HG03520 (cell line): ENCODE results near the gene CIZ1.
"Not testable (repeated sequence)": the region's sequence is repeated elsewhere in the genome, so short reads cannot be mapped to it uniquely, and the experiment has no call there.

Source experiments
- ATAC-seq: cut with Tn5 transposase; IDR thresholded peaks from one replicate; pipeline ENCODE4 v1.9.1; 2021; ENCODE audit warnings: mild to moderate bottlenecking, moderate library complexity; ENCODE audit not compliant: unreplicated experiment

Gene CIZ1

DNA sequence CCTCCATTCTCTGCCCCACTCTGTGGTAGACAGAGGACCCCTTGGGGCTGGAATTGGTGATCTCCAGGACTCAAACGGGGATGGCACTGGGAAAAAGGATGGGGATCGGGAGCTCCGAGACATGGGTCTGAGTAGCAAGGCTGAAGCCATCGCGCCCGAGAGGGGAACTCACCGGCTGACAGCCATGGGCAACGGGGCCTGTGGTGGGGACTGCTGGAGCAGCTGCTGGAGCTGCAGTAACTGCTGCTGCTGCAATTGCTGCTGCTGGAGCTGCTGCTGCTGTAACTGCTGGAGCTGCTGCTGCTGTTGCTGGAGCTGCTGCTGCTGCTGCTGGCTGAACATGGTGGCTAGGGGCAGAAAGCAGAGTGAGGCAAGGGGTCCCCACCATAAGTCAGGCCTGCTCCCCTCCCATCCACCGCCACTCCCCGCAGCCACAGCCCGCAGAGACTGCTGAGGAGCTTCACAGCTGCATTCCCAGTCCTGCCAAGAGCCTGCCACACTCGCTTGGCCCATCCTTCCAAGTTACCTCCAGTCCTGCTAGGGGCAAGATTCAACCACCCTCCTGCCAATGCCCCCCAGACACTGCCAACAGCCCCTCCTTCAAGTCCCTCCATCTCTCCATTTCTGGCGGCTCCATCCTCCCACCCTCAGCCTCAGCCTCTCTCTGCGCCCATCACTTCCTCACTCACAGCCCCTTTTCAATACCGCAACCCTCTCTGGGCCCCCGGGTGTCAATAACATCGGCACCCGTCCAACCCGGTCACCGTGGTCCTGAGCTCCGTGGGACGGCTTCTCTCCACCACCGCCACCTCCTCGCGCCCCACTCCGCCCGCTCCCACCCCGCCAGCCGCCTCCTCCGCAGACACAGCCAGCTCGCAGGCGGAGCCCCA, 611 bp downstream of the CIZ1 start:
- ATAC-seq, result no peak

DNA sequence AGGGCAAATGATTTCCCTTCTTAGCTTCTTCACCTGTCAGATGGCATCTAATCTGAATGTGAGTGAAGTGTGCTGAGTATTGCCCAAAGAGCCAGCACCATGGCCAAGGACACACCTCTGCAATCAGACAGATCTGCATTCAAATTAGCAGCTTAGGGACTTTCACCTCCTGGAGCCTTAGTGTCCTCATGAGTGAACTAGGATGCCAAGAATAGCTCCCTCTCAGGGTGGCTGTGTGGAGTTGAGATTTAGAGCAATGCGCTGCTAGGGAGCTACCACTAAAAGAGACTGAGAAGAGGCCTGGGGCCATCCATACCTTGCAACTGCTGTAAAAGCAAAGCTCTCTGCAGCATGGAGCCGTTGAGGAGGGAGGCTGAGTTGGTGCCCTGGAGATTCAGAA, 1.4 kb downstream of the CIZ1 start:
- no peak for ATAC-seq

DNA sequence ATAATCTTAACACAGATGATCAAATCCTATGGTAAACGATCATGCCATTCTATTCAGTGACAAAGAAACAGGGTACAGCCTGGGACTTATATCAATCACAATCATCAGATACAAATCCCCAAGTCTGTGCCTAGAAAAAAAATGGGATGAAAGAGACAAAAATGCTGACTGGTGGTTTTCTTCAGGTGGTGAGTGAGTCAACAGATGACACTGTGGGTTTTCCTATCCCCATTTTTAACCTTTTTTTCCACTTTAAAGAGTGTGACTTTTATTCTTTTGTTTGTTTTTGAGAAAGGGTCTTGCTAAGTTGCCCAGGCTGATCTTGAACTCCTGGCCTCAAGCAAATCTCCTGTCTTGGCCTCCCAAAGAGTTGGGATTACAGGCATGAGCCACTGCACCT, 3.2 kb downstream of the CIZ1 start:
- ATAC-seq, result no peak

DNA sequence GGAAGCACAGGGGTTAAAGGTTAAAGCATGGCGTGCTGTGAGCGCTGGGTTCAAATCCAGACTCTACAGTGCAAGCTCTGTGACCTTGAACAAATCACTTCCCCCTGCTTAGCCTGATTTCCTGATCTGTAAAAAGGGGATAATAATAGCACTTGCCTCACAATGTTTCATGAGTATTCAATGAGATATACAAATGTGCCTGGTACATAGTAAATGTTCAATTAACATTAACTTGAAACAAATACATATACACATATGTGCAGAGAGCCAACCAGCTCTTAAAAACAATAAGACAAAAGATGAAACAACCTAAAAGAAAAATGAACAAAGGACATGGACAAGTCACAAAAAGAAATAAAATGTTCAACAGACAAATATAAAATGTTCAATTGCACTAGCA, 4.0 kb downstream of the CIZ1 start:
- ATAC-seq, result no peak

DNA sequence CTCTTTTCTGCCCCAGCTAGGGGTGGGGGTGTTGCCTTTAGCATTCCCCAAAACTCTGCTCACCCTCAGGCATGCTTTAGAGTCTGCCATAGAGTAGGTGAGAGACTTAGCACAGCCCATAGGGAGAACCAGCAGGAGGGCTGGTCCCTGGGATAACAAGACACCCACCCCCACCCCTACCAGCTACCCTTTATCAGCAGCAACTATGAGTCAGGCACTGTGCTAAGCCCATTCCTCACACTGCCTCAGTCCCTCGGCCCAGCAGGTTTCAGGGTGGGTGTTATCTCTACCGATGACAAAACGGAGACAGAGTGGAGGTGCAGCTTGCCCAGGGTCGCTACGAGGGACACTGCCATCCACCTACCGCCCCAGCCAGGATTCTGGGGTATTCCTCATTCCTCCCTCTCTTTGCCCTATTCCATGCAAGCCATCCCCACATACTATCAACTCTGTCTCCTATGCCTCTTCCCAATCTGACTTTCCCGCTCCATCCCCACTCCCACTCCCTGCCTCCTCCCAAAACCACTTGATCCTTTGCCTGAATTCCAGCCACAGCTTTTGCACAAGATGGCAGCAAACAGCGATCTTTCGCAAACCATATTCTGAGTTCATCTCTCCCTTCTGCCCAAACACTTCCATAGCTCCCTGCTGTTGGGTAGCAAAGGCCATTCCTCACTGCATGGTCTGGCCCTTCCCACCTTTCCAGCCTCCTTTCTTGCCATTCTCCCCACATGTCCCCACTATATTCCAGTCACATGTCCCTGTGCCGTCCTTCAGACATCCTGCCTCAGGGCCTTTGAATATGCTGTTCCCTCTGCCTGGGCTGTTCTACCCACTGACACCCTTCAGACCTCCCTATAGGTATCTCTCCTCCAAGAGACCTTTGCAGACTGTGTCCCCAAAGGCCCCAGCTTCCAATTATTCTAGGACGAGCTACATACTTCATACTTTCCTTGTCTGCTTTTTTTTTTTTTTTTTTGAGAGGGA, 5.1 kb downstream of the CIZ1 start:
- ATAC-seq, result no peak

DNA sequence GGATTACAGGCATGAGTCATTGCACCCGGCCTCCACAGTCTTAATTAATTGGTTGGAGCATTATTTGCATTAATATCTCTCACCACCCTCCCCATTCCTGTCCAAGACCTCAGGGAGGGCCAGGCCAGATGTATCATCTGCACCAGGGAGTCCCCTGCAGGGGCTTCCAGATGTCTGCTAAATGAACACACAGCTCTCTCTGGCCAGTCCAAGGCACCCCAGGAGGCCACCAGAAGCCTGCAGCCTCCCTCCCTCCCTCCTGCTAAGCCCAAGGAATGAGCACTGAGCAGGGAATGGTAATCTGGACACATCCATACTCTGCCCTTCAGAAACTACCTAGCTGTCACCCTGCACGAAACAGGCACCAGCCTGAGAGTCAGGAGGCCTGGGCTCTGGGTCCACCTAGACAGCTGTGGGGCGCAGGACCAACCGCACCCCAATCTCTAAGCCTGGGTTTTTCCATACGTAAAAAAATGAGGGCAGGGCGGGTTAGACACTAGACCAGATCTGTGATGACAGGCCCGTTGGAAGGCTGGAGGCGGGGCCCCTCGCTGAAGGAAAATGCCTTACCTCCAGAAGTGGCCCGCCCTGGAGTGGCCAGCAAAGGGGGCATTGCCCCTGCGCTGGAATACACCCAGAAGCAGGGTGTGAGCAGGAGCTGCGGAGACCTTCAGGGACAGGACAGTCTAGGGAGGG, 8.3 kb downstream of the CIZ1 start:
- no peak for ATAC-seq

DNA sequence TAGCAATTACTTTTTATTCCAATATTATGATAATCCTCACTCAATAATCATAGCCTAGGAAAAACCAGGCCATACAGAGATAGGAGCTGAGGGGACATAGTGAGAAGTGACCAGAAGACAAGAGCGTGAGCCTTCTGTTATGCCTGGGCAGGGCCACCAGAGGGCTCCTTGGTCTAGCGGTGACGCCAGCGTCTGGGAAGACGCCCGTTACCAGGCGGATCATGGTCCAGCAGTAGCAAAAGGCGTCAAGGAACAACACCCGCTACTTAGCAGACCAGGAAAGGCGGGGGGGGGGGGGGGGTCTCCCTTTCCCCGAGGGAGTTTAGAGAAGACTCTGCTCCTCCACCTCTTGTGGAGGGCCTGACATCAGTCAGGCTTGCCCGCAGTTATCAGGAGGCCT, 9.9 kb downstream of the CIZ1 start:
- not testable (repeated sequence) for ATAC-seq

DNA sequence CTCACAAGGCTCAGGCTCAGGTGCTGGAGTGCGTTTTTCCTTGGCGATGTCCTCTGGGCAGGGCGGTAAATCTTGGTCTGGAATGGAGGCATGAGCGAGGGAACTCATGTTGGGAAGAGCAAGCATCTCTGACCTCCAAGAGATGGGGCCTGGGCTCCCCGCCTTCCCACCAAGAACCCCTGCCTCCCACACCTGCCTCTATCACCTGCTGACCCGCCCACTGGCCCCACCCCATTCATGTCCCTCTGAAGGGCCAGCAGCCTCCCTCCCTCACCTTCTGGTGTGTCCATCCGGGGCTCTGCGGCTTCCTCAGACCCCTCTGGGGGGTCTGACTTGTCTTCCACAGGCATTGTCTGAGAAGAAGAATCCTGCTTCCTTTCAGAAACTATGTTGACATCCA, 10.9 kb downstream of the CIZ1 start:
- no peak for ATAC-seq

DNA sequence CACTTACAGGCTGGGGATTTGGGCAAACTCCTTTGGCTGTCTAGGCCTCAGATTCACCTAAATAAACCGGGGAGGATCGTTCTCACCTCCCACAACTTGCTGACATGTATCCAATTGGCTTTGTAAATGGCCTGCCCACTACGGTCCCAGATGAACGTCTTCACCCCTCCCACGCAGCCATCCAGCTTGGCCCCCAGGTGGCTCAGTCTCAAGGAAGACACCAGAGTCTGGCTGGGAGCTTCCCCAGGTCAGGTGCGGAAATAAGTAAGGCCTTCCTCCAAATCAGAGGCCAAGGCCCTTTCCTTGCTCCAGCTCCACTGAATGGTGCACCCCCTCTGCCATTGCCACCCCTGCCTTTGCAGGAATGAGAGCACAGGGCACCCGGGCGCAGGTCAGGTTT, 11.4 kb downstream of the CIZ1 start:
- no peak for ATAC-seq

DNA sequence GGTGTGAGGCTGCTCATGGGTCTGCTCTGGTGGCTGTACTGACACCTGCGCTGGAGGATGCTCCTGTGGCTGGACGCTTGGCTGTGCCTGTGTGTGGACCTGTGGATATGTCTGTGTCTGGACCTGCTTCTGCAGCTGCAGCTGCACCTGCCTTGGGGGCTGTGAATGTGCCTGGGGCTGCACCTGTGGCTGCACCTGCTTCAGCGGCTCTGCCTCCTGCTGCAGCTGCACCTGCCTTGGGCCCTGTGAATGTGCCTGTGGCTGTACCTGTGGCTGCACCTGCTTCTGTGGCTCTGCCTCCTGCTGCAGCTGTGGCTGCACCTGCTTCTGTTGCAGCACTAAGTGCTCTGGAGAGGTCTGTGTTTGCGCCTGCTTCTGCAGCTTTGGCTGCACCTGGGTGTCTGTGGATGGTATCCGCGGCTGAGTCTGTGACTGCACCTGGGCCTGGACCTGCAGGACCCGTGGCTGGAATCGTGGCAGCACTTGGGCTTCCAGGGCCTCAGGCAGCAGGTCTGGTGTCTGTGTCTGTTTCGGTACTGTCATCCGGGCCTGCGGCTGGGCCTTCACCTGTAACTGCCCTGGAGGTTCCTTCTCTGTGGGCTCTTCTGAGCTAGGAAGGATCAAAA, 12.5 kb downstream of the CIZ1 start:
- no peak for ATAC-seq

DNA sequence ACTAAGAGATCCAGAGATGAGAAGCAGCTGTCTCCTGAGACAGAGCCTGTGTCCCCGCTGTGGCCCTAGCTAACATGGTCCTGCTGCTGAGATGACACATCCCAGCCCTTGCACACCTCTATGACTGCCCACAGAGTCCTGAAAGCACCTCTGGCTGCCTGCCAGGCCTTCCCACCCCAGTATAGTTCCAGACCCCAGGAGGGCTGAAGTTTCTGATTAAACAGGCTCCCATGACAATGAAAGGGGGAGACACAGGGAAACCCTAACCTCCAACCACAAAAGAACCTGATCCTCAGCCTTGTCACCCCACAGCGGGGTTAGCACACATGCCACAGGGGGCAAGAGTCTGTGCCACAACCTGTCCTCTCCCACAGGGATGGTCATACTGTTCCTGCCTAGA, 15.6 kb downstream of the CIZ1 start:
- ATAC-seq, result no peak

DNA sequence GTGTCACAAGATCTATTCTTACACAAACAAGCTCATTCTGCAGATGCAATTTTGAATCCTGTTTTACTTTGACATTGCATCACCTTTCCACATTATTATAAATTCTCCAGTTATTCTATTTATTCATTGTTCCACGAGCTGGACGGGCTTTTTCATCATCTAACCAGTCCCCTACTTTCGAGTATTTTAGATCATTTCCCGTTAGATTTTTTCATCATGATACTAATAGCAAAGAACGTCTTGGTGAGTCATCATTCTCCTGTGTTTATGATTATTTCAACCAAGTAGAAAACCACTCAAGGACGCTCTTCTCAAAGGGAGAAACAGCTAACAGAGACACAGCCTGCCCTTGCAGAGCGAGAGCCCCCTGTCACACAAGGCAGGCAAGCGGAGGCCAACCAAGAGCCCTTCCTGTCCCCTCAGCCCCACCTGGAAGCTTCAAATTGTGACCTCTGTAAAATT, 16.2 kb downstream of the CIZ1 start:
- ATAC-seq, result no peak

DNA sequence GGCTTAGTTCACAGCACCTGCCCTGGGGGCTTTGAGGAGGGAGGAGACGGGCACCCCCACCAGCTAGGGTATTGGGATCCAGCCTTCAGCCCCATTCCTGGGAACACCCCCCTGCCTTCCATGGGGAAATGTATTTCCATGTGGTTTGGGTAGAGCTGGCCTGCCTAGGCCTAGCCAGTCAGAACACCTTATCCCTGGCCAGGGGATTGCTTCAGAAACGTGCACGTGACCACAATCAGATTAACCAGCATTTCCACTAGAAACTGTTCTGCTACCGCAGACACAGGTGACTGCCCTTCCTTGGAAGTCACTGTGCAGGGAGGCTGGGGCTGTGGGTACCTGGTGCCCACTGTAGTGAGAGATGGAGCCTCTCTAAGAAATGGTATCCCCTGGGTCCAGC, 17.3 kb downstream of the CIZ1 start:
- ATAC-seq, result no peak

DNA sequence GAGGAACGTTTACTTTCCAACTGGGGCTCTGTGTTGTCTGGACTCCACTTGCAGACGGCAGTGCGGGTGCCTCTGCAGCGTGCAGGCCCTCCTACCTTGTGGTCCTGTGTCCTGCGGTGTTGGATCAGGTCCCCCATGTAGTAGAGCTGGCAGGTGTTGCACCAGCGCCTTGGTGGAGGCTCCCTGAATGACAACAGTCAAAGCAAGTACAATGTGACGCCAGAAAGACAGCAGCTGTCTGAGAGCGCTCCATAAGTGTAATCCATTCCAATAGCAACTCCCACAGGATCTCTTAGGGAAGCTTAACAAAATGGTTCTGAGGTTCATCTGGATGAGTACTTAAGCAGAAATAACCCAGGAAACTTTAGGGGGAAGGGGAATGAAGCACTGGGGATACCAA, 21.4 kb downstream of the CIZ1 start:
- no peak for ATAC-seq

DNA sequence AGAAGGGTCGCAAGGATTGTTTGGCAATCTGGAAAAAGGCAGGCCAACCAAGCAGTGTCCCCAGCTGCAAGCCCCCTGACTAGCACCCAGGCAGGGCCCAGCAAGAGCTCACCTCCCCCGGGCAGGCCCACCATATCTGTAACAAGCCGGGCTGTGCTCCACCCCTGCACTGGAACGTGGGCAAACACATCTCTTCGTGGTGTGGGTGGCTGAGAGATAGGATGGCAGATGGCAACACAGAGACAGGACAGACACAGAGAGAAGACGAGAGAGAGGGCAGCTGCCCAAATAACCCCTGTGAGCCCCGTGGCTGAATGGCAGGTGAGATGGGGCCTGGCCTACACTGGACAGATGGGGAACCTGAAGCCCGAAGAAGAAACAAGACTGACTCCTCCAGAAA, 21.9 kb downstream of the CIZ1 start:
- ATAC-seq, result no peak

DNA sequence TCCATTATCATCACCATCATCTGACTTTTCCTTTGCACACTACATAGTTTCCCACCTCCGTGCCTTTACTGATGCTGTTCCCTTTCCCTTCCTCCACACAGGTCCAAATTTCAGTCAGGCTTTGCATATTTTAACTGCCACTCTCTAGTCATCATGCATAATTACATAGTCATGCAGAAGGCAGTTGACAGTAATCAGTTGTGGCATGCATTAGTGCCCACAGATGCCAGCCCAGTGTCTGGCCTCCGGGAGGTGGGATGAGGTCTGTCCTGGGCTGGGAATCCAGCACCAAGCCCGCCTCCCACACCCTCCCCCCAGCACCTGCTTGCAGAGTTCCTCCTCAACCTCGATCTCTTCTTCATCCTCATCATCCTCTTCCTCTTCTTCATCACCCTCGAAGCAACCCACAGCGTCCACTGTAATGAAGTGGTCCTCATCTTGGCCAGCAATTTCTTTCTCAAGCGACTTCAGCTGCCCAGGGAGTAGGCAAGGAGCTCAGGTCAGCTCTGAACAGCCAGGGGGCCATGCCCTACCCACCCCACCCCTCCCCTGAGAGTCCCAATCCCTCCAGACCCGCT, 22.6 kb downstream of the CIZ1 start:
- ATAC-seq, result no peak

DNA sequence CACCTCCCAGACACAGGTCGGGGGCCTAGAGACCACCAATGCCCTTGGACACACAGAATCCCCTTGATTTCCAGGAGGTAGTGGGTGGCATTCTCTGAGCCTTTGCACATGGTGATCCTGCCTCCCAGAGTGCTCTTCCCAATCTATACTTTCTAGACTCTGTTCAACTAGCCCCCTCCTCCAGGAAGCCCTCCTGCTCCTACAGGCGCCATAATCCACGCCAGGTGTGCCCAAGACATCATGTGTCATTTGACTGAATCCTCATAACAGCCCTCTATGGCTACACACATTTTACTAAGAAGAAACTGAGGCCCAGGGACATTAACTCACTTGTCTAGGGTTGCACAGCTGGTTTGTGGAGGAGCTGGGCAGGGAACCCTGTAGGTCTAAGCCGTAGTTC, 24.2 kb downstream of the CIZ1 start:
- ATAC-seq, result no peak

DNA sequence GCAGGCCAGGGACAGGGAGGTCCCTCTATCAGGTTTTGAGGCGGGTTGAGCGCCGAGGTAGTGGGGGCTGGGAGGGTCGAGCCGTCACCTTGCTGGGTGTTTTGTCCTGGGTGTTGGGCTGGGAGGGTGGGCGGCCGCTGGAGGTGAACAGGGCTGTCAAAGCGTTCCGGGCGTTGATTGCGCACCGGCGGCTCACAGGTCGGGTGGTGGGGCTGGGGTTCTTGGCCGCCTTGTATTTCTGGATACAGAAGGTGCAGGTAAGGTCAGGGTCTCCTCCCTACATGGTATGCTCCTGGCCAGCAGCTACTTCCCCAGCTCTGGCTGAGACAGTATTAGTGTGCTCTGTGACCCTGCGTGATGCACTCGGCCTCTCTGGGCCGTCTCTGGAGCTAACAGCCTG, 25.2 kb downstream of the CIZ1 start:
- no peak for ATAC-seq

DNA sequence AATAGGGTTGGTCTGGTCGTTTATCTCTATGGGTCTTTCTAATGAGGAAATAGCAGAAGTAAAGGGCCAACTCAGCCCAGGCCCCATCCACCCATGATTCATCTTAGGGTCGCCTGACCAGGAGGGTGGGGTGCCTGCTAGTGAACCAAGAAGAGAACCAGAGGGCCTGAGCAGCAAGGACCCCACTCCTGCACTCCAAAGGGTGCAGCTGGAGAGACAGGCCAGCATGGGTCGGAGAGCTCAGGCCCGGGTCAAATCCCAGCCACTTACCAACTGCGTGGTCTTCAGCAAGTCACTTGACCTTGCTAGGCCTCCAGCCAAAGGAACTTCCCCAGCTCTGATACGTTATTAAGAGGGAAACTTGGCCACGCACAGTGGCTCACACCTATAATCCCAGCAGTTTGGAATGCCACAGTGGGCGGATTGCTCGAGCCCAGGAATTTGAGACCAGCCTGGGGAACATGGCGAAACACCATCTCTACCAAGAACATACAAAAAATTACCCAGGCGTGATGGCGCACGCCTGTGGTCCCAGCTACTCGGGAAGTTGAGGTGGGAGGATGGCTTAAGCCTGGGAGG, 27.0 kb downstream of the CIZ1 start:
- ATAC-seq, result no peak
